Mucosa of gallbladder (tissue), 1 donor: ENCODE measurements around the gene LRRC2. TPM values are rescaled to one million over a fixed set of nuclear protein-coding genes. Genes with fewer than 3 reads are reported as not detected.
"Not testable (repeated sequence)": the region's sequence is repeated elsewhere in the genome, so short reads cannot be mapped to it uniquely, and the experiment has no call there.

Experiments
- DNase-seq: peaks from one replicate; pipeline ENCODE4 v3.0.0-alpha.2; 2020; ENCODE audit warnings: low spot score
- total RNA-seq: library from RNA; stranded (reverse); gene quantifications from one replicate; pipeline ENCODE4 v1.2.1, GENCODE V29; 2021
- donor health status: DM: no; HTN: no; CAD: no.

The LRRC2 gene
- total RNA-seq, 1 donor from 2014 or later, result 1.9 TPM

DNA sequence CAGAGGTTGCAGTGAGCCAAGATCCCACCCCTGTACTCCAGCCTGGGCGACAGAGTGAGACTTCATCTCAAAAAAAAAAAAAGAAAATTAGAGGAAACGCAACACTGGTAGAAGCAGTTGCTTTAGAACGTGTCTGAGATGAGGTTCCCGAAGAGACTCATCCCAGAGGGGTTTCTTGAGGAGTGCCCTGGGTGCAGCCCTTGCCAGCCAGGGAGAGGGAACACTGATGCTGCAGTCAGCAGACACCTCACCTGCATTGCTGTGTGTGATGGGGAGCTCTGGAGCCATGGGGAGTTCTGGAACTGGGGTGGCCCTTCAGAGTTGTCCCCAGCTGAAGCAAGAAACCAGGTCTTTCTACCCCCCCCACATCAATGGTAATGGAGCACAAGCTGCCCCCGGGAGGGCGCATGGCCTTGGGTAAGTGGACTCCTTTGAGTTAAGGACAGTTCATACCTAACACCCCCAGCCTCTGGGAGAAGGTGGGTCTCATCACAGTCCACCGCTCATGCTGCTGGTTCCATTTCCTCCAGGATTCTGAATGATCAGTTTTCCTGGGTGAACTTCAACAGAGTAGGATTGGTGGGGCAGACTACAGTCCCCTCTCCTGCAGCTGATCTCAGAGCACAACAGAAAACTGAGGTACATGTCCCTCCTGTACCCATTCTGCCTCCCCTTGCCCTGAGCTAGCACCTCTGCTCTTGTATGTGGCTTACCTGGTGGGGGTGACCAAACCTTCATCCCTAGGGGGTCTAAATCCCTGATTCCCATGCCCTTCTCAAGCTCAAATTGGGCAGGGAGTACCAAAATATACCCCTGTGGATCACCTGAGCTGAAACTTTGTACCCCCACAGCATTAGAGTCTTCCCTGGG lies 18.7 kb upstream of the LRRC2 start:
- DNase-seq, result no peak

DNA sequence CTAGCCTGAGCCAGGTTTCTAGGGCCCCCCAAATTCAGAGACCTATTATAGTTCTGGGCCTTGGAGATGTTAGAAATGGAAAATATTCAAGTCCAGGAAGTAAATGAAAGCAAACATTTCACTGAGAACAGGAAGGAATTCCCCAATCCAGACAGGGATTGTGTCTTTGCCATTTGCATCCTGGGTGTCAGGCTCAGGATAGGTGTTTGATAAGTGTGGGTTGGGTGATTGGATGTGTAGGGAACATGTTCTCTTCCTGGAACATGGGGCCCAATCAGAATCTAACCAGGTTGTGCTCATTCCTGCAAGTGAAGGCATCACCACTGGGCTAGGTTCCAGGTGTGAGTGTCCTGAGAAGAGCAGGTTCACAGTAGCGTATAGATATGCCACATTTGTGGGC lies 14.6 kb upstream of the LRRC2 start:
- no peak for DNase-seq

DNA sequence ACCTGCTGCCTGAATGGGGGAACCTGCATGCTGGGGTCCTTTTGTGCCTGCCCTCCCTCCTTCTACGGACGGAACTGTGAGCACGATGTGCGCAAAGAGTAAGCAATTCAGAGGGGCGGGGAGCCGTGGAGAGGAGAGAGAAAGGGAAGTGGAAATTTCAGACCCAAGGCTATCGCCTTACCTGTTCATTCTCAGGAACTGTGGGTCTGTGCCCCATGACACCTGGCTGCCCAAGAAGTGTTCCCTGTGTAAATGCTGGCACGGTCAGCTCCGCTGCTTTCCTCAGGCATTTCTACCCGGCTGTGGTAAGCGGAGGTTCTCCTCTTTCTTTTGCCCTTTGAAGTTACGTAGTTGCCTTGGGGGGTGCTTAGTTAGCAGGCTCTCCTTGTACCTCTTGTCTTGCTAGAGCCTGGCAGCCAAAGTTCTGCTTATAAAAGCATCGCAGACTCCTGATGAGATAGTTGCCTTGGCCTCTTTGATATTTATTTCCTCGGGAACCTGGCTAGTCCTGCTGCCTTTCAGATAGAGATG lies 13.7 kb upstream of the LRRC2 start:
- DNase-seq, result no peak

DNA sequence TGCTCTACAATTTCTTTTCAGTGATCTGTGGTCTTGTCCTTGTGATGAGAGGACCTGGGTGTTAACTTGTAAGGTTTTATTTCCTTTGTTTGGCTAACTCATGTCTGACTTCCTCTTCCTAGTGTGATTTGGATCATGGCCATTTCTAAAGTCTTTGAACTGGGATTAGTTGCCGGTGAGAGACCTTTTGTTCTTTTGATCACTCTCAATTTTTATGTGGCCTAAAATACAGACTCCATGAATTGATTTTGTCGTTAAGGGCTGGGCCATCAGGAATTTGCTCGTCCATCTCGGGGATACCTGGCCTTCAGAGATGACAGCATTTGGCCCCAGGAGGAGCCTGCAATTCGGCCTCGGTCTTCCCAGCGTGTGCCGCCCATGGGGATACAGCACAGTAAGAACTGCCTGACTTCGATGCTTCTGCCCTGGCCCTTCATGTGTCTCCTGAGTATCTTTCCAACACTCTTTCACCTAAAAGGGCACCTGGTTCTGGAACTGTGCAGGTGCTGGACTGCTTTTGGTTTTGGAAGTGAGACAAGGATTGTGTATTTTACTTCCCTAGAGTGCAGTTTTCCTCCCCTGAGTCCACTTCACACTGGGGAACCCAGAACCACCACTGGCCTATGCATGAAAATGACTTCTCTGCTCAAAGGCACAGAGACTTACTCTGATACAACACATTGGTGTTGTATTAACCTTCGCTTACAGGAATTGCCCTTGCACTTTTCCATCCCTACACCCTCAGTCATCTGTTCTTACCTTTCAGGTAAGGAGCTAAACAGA lies 13.1 kb upstream of the LRRC2 start:
- no peak for DNase-seq

DNA sequence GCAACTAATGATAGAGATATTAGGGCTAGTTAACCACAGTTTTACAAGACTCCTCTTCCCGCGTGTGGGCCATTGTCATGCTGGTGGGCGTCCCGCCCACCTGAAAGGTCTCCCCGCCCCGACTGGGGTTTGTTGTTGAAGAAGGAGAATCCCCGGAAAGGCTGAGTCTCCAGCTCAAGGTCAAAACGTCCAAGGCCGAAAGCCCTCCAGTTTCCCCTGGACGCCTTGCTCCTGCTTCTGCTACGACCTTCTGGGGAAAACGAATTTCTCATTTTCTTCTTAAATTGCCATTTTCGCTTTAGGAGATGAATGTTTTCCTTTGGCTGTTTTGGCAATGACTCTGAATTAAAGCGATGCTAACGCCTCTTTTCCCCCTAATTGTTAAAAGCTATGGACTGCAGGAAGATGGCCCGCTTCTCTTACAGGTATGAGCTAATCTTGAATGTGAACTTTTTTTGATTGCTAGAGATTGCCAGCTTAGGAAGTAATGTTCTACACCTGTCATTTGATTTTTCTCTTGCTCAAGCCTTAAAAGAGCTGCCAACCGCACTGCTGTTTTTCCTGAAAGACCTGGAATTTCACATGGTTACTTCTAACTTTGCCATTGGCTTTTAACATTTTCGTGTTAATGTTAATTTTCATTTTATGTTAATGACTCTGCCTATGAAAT lies 11.6 kb upstream of the LRRC2 start:
- DNase-seq, result not testable (repeated sequence)

DNA sequence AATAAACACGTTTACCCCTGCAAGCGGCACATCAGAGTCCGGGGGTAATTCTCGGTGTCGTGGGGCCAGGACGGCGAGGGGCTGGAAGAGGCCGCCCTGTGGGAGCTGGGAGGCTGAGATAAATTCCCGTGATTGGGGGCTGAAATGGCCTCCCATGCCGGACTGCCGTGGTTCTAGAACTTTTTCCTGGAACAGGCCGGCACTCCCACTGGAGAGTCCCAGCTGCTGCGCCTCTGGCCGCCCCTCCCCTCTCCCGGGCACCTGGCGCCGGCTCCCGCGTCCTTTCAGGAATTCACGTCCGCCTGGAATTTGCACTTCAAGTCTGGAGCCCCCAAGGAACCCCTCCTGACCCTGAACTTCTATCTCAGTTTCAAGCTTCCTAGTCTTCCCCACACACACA lies 10.8 kb upstream of the LRRC2 start:
- no peak for DNase-seq

DNA sequence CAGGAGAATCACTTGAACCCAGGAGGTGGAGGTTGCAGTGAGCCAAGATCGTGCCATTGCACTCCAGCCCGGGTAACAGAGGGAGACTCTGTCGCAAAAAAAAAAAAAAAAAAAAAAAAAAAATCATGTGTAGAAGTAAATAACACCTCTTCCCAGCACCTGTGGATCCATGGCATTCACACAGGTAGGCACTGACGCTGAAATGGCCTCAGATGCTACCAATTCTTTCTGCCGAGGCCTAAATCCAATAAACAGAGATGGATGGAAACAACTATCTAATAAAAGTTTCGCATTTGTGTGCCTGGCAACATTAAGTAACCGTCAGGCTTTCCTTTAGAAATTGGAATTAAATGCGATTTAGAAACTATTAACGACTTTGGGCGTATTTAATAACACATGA lies 10.3 kb upstream of the LRRC2 start:
- no peak for DNase-seq

DNA sequence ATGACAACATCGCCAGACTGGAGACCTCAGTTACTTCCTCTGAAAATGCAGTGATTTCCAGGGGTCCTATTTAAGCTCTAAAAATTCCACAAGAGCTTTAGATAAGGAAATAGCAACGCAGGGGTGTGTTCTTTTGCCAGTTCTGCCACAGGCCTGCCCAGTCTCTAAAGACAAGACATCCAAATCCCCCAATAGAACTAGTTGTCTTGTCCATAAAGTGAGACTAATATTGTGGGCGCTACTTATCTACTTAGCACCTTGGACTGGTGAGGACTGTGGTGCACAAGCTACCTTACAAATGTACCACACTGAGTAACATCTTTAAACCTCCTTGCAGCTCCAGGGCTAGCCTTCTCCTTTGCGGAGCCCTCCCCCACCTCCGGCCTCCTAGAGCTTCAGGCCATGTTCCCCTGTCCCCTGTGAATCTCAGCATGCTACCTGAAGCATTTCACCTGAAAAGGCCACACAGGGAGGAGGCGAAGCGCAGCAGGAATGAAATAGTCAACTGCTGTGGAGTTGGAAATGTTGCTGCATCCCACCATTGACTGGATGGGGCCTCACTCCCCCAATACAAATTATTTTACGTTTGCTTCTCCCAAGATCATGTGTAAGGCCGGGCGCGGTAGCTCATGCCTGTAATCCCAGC lies 9.6 kb upstream of the LRRC2 start:
- DNase-seq, result no peak

DNA sequence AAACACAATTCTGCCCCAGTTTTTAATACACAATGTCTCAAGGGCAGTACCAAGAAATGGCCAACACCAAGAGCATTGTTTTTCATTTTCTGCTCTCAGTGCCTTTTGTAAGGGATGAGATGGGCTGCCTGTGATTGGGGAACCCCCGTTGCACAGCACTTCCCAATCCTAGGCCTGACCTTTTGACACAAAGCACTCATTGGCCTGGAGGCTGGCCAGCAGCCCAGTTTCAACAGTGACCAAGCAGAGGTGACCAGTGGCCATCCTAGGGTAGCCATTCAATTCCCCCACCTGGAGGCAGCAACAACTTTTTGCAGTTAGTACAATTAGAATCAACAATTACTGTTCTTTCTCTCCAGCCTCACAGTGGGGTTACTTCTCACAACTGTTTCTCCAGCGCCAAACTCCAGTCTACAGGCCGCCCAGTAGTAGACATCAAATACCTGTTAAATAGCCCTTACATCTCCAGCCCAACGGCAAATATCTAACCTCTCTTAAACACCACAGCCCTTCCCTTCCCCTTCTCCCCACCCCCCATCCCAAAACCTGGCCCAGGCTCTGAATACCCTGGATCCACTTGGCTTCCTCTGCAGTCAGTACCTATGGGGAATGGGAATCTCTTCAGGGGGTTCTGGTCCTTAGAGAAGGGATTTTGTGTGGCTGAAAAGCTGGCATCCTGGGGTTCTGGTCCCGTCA lies 8.9 kb upstream of the LRRC2 start:
- no peak for DNase-seq

DNA sequence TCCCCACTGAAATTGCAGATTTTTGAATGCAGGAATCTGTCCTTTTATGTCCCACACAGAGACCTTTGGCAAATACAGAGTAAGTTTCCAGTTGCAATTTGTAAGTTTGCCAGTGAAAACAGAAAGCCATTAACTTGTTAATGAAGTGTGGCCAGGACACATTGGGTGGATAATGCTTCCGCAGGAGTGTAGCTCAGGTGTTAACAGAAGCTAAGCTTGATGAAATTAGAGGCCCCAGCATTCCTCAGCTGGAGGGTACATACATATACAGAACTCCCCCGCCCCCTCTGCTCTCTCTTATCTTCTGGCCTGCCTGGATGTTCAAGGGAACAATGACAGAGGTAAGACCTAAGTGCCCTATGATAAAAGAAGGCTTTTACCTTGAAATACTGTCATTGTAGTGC lies 8.1 kb upstream of the LRRC2 start:
- DNase-seq, result no peak

DNA sequence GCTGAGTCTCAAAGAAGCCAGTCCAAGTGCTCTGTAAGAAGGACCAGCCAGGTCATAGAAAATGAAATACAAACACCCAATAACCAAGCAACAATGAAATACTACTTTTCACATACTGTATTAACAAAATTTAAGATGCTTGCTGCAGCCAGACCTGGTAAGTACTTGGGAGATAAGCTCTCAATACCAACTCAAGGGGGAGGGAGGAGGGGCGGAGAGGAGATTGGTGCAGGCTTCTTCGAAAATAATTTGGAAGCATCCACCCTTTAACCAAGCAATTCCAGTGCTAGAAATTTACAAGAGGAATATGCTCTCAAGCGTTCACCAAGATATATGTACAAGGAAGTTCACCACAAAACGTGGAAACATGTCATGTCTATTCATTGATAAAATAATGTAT lies 7.6 kb upstream of the LRRC2 start:
- DNase-seq, result no peak

DNA sequence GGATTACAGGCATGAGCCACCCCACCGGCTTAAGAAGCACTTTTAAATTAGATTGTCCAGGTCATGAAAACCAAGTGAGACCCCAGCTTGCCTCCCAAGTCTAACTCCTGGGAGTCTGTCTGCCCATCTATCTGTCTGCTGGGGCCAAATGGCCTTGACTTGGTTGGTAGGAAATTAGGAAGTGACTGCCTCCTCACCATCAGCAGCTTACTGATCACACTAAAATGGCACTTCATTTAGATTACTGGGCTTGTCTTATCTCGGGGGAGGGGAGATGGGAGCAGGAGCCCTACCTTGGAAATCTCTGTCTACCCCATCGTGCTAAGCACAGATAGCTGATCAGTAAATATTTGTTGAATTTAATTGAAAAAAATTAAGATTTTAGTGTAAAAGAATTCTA lies 5.6 kb upstream of the LRRC2 start:
- no peak for DNase-seq

DNA sequence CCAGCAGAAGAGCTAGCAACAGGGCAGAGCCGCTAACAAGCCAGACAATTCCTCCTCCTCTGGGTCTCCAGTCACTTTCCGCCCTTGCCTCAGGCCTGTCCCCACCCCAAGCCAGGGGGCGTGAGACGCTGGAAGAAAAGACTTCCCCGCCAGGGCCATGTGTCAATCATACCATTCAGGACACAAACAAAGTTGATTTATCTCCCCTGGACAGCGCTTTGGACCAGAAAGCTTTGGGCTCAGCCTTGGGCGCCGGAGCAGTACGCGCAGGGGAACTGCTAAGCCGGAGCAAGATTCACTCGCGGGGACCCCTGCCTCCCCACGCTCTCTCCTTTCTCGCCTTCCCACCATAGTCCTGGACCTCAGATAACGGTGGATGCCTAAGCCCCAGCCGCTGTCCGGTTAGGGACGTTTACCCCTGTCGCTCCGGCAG lies 479 bp downstream of the LRRC2 start:
- DNase-seq, result no peak

DNA sequence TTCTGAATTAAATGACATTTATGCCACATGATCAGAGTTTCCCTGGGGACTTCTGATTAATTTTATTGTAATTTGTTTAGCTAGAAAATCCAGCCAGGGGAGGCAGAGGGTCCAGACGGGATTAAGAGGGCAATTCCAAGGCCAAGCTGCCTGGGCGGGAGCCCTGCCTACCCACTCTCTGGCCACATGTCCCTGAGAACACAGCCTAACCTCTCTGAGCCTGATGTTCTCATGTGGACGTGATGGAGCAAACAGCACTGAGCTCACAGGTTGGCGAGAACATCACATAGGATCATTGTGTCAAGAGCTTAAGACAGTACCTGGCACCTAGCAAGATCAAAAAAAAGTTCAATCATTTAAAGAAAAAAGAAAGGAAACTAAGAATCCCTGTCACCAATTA lies 1.0 kb downstream of the LRRC2 start:
- DNase-seq, result no peak

DNA sequence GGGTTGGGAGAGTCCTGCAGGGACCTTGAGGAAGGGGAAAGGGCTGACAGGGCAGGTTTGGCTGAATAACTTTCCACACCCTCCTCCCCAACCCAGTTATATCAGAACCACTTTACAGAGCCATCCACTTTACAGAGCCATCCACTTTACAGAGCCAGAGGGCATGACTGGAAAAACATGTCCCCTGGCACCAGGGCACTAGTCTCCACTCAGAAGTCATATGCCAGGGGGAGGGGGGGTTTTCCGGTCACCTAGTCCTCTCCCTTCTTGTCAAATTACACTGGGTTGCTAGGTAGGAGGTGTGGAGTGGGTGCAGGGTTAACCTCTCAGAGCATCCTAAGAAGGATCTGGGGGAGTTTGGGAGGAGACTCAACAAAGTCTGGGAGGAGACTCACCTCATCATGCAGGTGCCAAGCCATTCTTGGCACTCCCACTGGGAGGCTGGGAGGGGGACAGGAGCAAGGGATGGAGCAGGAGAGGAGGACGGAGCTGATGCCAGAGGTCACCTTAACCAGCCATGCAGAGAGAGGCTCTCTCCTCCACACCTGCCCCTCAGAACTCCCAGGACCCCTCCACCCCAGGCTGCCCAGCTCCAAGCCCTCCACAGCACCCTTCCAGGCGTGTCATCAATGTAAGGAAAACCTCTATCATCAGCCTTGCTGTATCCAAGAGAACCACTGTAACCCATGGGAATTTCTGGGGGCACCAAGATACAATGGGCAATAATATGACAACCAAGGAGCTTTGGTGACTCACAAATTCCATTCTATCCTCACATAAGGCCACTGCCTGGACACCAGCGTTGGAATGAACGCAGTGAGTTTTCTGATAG lies 1.7 kb downstream of the LRRC2 start:
- DNase-seq, result no peak

DNA sequence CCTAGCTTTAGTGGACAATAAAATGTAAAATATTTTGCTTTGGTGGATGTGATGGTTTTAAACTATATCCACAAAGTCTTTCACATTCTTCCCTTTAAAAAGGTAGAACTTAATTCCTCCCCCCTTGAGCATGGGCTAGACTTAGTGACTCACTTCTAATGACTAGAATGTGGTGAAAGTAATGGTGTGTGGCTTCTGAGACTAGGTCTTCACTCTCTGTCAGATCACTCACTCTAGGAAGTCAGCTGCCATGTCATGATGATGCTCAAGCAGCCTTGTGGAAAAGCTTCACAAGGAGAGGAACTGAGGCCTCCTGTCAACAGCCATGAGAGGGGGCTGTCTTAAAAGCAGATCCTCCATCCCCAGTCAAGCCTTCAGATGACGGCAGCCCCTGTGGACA lies 4.2 kb downstream of the LRRC2 start:
- no peak for DNase-seq

DNA sequence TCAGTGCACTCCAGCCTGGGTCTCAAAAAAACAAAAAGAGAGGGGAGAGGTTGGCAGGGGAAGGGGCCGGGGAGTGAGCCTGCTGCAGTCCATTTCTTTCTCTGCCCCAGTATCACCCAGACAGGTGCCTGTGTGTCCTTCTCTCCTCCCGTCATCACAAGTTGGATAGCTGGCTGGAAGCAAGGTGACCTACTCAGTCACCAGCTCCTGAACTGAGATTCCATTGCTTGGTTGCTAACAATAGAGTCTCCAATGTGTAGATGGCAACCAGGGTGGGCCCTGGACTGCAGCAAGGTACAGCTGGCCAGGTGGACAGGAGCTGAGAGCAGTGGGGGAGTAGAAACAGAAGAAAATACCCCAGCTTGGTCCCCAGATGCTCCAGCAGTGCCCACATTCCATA lies 4.6 kb downstream of the LRRC2 start:
- no peak for DNase-seq

DNA sequence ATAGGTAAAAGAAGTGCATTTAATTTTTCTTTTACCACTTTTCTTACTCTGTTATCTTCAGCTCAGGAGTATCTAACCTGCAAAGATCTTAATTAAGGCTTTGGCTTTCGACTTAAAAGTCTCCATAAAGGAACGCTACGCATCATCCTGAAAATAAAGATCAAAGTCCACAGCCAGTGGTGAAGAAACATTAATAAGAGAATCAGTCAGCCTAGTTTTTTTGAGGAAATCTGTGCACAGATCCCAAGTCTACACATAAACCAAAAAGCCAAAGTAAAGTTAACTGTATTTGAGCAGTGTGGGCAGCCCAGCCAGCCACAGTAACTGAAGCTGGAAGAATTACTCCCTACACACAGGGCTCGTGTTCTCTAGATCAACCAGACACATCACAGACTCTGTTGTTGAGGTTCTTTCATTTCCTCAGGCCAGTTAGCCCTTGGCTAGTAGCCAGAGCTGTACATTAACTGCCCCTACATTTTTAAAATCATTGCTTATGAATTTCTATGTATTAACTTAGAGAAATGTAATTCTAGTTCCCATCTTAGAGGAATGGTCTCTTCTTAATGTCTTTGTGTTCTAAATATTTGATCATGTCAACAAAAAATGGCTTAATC lies 6.9 kb downstream of the LRRC2 start:
- no peak for DNase-seq

DNA sequence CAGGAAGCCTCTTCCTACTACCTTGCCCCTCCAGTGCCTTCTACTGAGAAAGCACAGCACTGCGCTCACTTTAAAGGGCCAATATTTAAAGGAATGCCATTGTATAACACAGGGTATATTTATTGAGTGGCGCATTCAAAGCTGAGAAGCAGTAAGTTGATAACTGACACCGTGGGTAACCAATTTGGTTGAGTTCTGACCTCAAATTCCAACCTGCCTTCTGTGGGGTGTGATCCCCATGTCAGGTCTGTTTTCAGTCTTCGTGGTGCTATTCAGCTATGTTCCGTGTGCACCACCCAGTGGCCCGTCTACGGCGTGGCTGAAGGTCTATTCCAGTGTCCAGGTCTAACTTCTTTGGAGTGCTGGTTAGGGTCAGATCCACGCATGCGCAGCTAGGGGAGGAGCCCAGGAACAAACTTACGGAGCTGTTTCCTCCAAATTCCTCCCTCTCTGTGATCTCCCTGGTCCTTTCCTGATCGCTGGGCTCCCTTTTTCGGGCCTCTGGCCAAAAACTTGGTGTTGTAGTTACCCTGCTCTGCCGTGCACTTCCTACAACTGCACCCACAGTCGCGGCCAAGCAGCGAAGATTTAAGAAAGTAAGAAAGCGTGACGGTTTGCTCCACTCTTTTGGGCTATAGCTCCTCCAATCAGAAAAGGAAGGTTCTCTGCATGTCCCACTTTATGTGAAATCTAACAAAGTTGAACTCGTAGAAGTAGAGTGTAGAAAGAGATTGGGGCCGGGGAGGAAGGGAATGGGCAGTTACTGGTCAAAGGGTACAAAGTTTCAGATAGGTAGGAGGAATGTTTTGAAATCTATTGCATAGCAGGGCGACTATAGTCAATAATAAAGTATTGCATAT lies 7.7 kb downstream of the LRRC2 start:
- DNase-seq, result peak; percentile 91
